Sigmoid colon (tissue), 7 donors: ENCODE data around the gene UNC5C. TPM values are rescaled to one million over a fixed set of nuclear protein-coding genes. Genes with fewer than 3 reads are reported as not detected.

ENCODE experiments used
- DNase-seq: peaks from one replicate; pipeline ENCODE4 v3.0.0-alpha.2; 2019
- H3K27ac ChIP-seq, 4 donors: fragments of 200-600 bp; sonication (generic); one replicate each; pipeline ENCODE4 v1.5.1; 2016 to 2019; ENCODE audit warnings: mild to moderate bottlenecking in 1 of 4
- H3K27me3 ChIP-seq, 3 donors: fragments of 200-600 bp; sonication (generic); one replicate each; pipeline ENCODE4 v1.5.1; 2019; ENCODE audit warnings: mild to moderate bottlenecking in 1 of 3
- H3K36me3 ChIP-seq, 4 donors: fragments of 200-600 bp; sonication (generic); one replicate each; pipeline ENCODE4 v1.5.1; 2016 to 2019
- H3K4me1 ChIP-seq, 4 donors: fragments of 200-600 bp; sonication (generic); one replicate each; pipeline ENCODE4 v1.5.1; 2017 to 2019
- H3K4me3 ChIP-seq, 4 donors: fragments of 200-600 bp; sonication (generic); one replicate each; pipeline ENCODE4 v1.5.1; 2017 to 2019; ENCODE audit warnings: mild to moderate bottlenecking in 2 of 4, moderate library complexity in 1 of 4
- H3K9me3 ChIP-seq, 4 donors: fragments of 200-600 bp in 3 of 4; sonication (generic) in 3 of 4; one replicate each; pipeline versions ENCODE4 v1.5.1 to v1.6.1; 2013 to 2019
- EP300 ChIP-seq, 4 donors: sonication (generic); formaldehyde crosslinking; IDR thresholded peaks; one replicate each; pipeline ENCODE4 v1.6.1; 2017; ENCODE audit warnings: antibody characterized with exemption in 4 of 4
- POLR2A ChIP-seq, 2 donors: fragments of 450-650 bp; IDR thresholded peaks; one replicate each; pipeline ENCODE4 v1.6.1; 2016; ENCODE audit warnings: antibody characterized with exemption in 2 of 2, mild to moderate bottlenecking in 2 of 2, moderate library complexity in 2 of 2
- POLR2AphosphoS5 ChIP-seq, 4 donors: sonication (generic); formaldehyde crosslinking; IDR thresholded peaks; one replicate each; pipeline ENCODE4 v1.6.1; 2017; ENCODE audit warnings: antibody characterized with exemption in 4 of 4
- WGBS, 2 donors: extraction: QIAGEN DNeasy Blood & Tissue Kit; methylation state at CpG; one replicate each; pipeline ENCODE4 v1.1.7; 2013; 5-methylcytosine and 5-hydroxymethylcytosine counted together
- intact Hi-C: fragments of 100-400 bp; cut with DNase I; formaldehyde crosslinking; loops from one replicate; pipeline ENCODE4 v1.15.1; 2023
- polyA plus RNA-seq, 3 donors: library from polyadenylated mRNA; stranded (reverse); fragments of 200-250 nt; gene quantifications; one replicate each; pipeline ENCODE4 v1.2.3, GENCODE V29; 2013
- total RNA-seq, 4 donors: library from RNA; depleted of rRNA; stranded (reverse); fragments of >200 nt; gene quantifications; one replicate each; pipeline ENCODE4 v1.1.0, GENCODE V29; 2016
- TF ChIP-seq, protein P1 (sequence below), 4 experiments: fragments of 450-650 bp in 3 of 4; fragments of 200-600 bp in 1 of 4; IDR thresholded peaks; one replicate each; pipeline ENCODE4 v1.5.1; 2016 to 2019; ENCODE audit warnings: antibody characterized with exemption in 4 of 4, mild to moderate bottlenecking in 3 of 4, moderate library complexity in 2 of 4
- donor health status: healthy with polysubstance abuse.
- donor health status: Bipolar disorder and iron deficiency.
- donor health status: healthy.

UNC5C gene
- total and polyA plus RNA-seq, 7 donors, result 0.60 to 3.1 (median 1.4) TPM

DNA sequence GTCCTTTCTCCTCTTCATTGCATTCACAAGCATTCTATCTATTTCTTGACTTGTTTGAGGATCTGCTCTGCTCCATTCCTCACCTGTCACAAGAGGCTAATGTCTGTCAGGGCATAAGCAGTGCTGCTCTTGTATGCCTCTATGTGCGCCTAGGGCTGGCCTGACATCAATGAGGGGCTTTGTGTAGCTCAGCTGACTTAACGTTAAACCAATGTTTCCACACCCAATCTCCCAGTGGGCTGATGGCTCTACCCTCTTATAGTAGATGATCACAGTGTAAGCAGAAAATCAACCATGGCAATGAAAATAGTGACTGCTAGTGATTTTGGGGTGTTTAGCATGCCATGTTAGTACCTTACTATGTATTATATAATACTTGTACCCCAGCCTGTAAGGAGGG, 139.0 kb downstream of the UNC5C start:
- Histone ChIP-seq H3K9me3 (no peaks in the 10 kb centered on the region), H3K4me3 (no peak overlapping the region), H3K4me1 (no peaks in the 10 kb centered on the region), H3K36me3 (no peaks in the 10 kb centered on the region), H3K27me3 (no peaks in the 10 kb centered on the region), H3K27ac (no peak overlapping the region)
- 86 to 91% methylated on average over 2 of the region's 2 CpGs for WGBS, 2 donors
- intact Hi-C loops, result no loop called here
- TF ChIP-seq, protein P1, sequence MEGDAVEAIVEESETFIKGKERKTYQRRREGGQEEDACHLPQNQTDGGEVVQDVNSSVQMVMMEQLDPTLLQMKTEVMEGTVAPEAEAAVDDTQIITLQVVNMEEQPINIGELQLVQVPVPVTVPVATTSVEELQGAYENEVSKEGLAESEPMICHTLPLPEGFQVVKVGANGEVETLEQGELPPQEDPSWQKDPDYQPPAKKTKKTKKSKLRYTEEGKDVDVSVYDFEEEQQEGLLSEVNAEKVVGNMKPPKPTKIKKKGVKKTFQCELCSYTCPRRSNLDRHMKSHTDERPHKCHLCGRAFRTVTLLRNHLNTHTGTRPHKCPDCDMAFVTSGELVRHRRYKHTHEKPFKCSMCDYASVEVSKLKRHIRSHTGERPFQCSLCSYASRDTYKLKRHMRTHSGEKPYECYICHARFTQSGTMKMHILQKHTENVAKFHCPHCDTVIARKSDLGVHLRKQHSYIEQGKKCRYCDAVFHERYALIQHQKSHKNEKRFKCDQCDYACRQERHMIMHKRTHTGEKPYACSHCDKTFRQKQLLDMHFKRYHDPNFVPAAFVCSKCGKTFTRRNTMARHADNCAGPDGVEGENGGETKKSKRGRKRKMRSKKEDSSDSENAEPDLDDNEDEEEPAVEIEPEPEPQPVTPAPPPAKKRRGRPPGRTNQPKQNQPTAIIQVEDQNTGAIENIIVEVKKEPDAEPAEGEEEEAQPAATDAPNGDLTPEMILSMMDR (IDR thresholded peaks at IDR 0.05), result no peak
- TF ChIP-seq POLR2A (IDR thresholded peaks at IDR 0.05) (no peak), EP300 (IDR thresholded peaks at IDR 0.05) (no peak), POLR2AphosphoS5 (IDR thresholded peaks at IDR 0.05) (no peak)
- DNase-seq, result no peak

- no peak for DNase-seq
- H3K27ac ChIP-seq, result no peak overlapping the region
- no peaks in the 10 kb centered on the region for H3K27me3 ChIP-seq
- TF ChIP-seq POLR2AphosphoS5 (IDR thresholded peaks at IDR 0.05) (no peak), EP300 (IDR thresholded peaks at IDR 0.05) (no peak), POLR2A (IDR thresholded peaks at IDR 0.05) (no peak)
- TF ChIP-seq, protein P1 (IDR thresholded peaks at IDR 0.05), result no peak
- no peak overlapping the region for H3K4me3 ChIP-seq
- no peaks in the 10 kb centered on the region for H3K36me3 ChIP-seq
- no peaks in the 10 kb centered on the region for H3K4me1 ChIP-seq
- intact Hi-C loops, result no loop called here
- H3K9me3 ChIP-seq, result no peaks in the 10 kb centered on the region
These were observed 139.6 kb downstream of the UNC5C start for GRCh38 chr4:95409127-95409526.

- Histone ChIP-seq H3K27ac (no peak overlapping the region), H3K27me3 (no peaks in the 10 kb centered on the region), H3K36me3 (no peaks in the 10 kb centered on the region), H3K9me3 (no peaks in the 10 kb centered on the region), H3K4me1 (no peaks in the 10 kb centered on the region), H3K4me3 (no peak overlapping the region)
- intact Hi-C loops, result no loop called here
- TF ChIP-seq EP300 (IDR thresholded peaks at IDR 0.05) (no peak), POLR2AphosphoS5 (IDR thresholded peaks at IDR 0.05) (no peak), POLR2A (IDR thresholded peaks at IDR 0.05) (no peak)
- TF ChIP-seq, protein P1 (IDR thresholded peaks at IDR 0.05), result no peak
- no peak for DNase-seq
These were observed 146.5 kb downstream of the UNC5C start for GRCh38 chr4:95402299-95402698.

DNA sequence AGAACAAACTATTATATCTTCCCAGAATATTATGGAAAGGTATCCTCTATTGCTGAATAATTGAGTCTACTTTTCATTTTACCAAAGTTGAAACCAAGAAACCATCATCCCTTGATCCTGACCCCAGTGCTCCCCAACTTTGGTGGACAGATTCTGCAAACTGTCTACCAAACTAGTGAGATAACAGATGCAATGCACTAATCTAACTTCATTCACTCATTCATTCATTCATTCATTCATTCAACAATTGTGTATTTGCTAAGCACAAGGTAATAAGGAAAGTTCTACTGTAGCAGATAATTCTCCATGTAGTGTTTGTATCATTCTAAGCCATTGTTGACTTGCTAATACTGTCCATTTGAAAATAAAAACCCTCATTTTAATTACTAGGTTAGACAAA, 150.6 kb downstream of the UNC5C start:
- DNase-seq, result no peak
- TF ChIP-seq POLR2AphosphoS5 (IDR thresholded peaks at IDR 0.05) (no peak), POLR2A (IDR thresholded peaks at IDR 0.05) (no peak)
- TF ChIP-seq, protein P1 (IDR thresholded peaks at IDR 0.05), result no peak
- Histone ChIP-seq H3K27ac (no peak overlapping the region), H3K9me3 (no peaks in the 10 kb centered on the region), H3K4me3 (no peak overlapping the region), H3K4me1 (no peaks in the 10 kb centered on the region), H3K36me3 (no peaks in the 10 kb centered on the region), H3K27me3 (no peaks in the 10 kb centered on the region)
- intact Hi-C loops, result no loop called here

GRCh38 chr4:95394752-95395306, 153.9 kb downstream of the UNC5C start:
- WGBS, 2 donors, result 91 to 94% methylated on average over 2 of the region's 2 CpGs
- intact Hi-C loops, result no loop called here
- H3K9me3 ChIP-seq, result no peaks in the 10 kb centered on the region

More at GRCh38 chr4:95394752-95395306, 153.9 kb downstream of the UNC5C start:
- H3K4me1 ChIP-seq, result no peaks in the 10 kb centered on the region
- H3K27me3 ChIP-seq, result no peaks in the 10 kb centered on the region
- no peak for DNase-seq
- no peaks in the 10 kb centered on the region for H3K36me3 ChIP-seq
- TF ChIP-seq POLR2AphosphoS5 (IDR thresholded peaks at IDR 0.05) (no peak), POLR2A (IDR thresholded peaks at IDR 0.05) (no peak), EP300 (IDR thresholded peaks at IDR 0.05) (no peak)
- TF ChIP-seq, protein P1 (IDR thresholded peaks at IDR 0.05), result no peak
- no peak overlapping the region for H3K4me3 ChIP-seq
- H3K27ac ChIP-seq, result no peak overlapping the region
